Mammary epithelial cell (primary cell): ENCODE data around the gene SOX10.

Experiments used
- CTCF ChIP-seq, 2 donors: IDR thresholded peaks in 1 of 2; conservative IDR thresholded peaks in 1 of 2; 2 replicates each; pipeline ENCODE4 v1.5.1; 2011 to 2012; ENCODE audit warnings: inconsistent platforms in 2 of 2, low read length in 2 of 2, mild to moderate bottlenecking in 2 of 2, control low read depth in 1 of 2, low read depth in 1 of 2; ENCODE audit not compliant: insufficient read depth in 1 of 2; ENCODE audit errors: extremely low read depth in 1 of 2
- EZH2 ChIP-seq: IDR thresholded peaks from 2 replicates; pipeline ENCODE4 v1.6.1; 2012; ENCODE audit warnings: low read length, inconsistent platforms, borderline replicate concordance

- no peak for TF ChIP-seq EZH2
- TF ChIP-seq CTCF (conservative IDR thresholded peaks at IDR 0.05 in 1 of 2, IDR thresholded peaks at IDR 0.05 in 1 of 2; ENCODE audit: extremely low read depth in 1 of 2, insufficient read depth in 1 of 2, low read depth in 1 of 2, low read length in 2 of 2) = no peak
Observed at GRCh38 chr22:38033522-38034277, 49.3 kb upstream of the SOX10 start.
